Nucleus accumbens (tissue), 56 donors: Measurements from ENCODE around the gene RPTOR.

Source experiments
- DNase-seq, 56 donors: peaks; one replicate each; lab custom pipeline; 2025; lab: John Stamatoyannopoulos, UW

The RPTOR gene

DNA sequence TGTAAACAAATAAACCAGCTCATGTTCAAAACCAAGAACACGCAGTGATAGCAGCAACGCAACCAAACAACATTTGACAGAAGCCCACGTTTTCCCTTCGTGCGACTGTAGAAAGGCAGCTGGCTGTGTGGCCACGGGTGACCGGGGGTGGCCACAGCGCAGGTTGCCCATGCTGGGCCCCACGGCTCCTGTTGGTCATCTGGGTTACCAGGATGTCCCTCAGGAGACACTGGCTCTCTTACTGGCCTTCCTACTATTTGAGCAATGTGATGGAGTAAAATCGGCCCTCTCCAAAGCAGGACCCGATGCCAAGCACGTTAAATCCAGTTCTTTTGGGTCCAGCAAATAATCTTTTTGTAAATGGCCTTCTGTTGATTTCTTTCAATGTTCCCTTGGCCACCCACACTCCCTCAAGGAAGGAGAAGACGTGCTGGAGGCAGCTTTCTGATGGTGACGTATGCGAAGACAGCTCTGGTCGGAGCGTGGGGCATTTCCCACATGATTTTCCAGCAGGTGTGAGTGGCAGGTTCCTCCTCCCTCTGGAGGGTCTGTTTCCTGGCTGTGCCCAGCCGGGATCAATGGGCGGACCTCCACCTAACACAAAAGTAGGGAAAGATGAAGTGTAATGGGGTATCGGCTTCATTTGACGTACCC lies 303.9 kb downstream of the RPTOR start:
- no peak for DNase-seq

GRCh38 chr17:80849119-80849518 lies 304.5 kb downstream of the RPTOR start:
- DNase-seq, result no peak

- no peak for DNase-seq
Observed at GRCh38 chr17:80850109-80850508, 305.5 kb downstream of the RPTOR start.

DNA sequence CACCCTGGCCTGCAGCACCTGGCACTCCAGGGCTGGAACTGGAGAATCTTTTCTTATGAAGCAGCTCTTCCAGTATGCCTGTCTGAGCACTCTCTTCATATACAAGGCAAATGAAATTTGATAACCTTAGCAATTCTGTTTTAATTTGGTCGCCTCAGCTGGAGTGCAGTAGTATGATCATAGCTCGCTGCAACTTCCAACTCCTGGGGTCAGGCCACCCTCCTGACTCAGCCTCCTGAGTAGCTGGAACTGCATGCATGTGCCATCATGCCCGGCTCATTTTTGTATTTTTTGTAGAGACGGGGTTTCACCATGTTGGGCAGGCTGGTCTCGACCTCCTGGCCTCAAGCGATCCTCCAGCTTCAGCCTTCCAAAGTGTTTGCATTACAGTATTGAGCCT lies 306.2 kb downstream of the RPTOR start:
- no peak for DNase-seq

- DNase-seq, result no peak
Observed at GRCh38 chr17:80851277-80851925, 306.8 kb downstream of the RPTOR start.

DNA sequence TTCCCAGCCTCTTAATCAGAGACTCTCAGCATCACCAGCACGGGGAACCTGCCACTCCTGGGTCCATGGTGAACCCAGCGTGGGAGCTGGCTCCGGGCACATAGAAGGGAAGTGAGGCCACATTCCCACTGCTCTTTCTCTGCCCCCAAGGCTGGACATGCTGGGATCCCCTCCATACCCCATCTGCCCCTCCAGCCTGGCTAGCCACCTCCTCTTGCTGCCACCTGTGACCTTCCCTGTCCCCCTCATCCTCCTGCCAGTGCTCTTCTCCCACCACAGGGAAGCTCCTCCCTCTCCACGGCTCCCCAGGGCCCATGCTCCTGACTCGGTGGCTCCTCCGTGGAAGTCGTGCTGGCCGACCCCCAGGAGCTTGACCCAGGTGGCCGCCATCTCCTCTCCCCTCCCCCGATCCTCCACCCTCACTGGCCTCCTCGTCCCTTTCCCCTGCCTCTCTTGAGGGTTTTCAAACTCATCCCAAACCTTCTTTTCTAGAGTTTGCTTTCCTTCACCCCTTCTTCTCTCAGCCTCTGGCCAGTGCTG lies 307.9 kb downstream of the RPTOR start:
- DNase-seq, result no peak

- no peak for DNase-seq
Observed at GRCh38 chr17:80853076-80853475, 308.4 kb downstream of the RPTOR start.

- DNase-seq, result no peak
Observed at GRCh38 chr17:80854220-80854619, 309.6 kb downstream of the RPTOR start.

DNA sequence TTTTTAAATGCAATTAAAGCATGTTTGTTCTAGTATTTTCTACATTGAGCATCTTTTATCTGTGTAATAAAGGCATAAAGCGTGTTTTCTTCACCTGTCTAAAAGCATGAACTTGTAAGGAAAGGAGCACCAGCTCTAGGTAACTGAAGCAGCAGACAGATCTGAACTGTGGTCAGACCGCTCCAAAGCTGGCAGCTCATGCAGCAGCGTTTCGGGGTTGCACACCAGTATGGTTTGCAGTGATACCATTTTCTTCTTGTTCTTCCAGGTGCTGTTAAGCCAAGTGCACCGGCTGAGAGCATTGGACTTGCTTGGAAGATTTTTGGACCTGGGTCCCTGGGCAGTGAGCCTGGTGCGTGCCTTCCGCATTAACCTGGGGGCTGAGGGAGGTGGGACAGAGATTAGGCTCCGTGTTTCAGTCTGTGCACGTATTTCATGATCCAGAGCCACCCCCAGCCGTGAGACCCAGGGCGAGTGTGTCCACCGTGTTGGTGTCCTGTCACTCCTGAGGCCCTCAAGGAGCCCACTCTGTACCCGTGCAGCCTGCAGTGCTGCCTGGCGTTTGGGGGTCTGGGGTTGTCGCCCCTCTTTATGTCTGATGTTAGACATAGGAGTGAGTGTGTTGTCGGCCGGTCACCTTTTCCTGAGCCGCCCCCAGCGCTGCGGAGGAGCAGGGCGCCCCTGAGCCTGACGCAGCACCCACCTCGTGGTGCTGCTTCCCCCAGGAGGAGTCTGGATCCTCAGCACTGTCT lies 310.7 kb downstream of the RPTOR start:
- no peak for DNase-seq

- DNase-seq, result peak in 14 of 56 donors; percentile 10 to 57 (median 16)
Observed at GRCh38 chr17:80855948-80856862, 311.6 kb downstream of the RPTOR start.

GRCh38 chr17:80856863-80857755 lies 312.5 kb downstream of the RPTOR start:
- no peak for DNase-seq

- DNase-seq, result no peak
Observed at GRCh38 chr17:80857756-80858171, 313.1 kb downstream of the RPTOR start.

DNA sequence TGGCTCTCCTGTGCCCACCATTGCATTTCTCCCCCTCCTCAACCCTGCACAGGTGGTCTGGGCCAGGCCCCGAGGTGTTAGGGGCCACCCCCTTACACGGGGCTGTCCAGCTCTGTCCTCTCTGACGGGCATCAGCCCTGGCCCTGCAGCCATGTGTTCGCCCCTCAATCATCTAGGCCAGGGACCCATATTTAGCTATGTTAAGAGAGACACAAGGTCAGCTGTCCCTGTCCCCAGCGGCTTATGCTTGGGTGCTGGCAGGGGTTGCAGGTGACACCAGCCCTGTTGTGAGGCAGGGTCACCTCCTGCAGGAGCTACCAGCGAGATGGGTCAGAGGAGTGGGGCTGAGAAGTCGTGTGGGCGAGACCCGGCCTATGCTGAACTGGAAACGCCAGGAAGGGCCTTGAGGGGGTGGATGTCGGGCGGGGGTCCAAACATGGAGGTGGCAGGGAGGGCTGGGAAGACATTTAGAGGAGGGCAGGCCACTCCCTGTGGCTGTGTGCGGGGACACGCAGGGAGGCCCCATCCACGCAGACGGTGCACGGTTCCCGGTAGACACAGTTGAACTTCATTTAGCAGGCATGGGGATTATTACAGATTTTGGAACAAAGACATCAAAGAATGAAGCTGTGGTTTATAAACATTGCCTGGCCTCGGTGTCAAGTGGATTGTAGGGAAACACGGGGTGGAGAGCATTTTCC lies 313.8 kb downstream of the RPTOR start:
- no peak for DNase-seq

GRCh38 chr17:80859002-80859941 lies 314.6 kb downstream of the RPTOR start:
- DNase-seq, result peak in 45 of 56 donors; percentile 15 to 91 (median 55)

- no peak for DNase-seq
Observed at GRCh38 chr17:80860101-80860671, 315.5 kb downstream of the RPTOR start.

DNA sequence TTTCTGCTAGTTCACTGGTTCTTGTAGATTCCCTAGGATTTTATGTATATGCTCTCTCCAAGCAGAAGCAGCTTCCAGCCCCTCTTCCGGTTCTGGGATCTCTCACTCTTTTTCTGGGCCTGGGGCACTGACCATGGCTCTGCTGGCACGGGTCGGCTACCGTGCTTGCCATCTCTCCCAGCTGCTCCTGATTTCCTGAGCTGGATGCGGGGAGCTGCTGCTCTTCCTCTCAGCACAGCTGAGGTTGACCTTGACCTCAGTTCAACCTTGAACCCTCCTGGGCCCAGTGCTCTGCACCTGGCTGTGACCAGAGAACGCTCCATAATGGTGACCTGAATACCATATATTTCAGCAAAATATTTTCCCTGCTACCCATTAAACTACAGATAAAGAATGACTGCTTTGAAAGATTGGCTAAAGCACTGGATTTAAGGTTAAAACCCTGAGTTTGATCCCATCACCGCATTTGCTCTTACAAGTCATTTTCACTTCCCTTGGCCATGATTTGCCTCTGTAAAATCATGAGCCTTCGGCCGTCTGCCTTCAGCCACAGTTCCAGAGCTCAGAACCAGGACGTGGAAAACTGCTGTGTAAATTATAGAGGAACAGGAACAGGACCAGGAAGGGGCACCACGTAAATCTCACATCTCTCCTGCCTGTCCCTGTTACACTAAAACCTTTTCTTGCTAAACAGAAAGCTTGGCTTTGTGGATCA lies 316.2 kb downstream of the RPTOR start:
- no peak for DNase-seq
